K562 (cell line): ENCODE data around the gene GLIPR1L1. TPM values are rescaled to one million over a fixed set of nuclear protein-coding genes. Genes with fewer than 3 reads are reported as not detected.

Experiments used
- C11orf30 ChIP-seq: fragments of 450-650 bp; IDR thresholded peaks from 2 replicates; pipeline ENCODE4 v1.6.1; 2016; ENCODE audit warnings: low read depth, mild to moderate bottlenecking
- ETV5 ChIP-seq: sonication (generic); formaldehyde crosslinking; IDR thresholded peaks from 2 replicates; pipeline ENCODE4 v1.4.0; 2020; ENCODE audit warnings: low read depth, mild to moderate bottlenecking, missing genetic modification reagents
- HOXB6 ChIP-seq: fragments of 250-450 bp; sonication (Bioruptor Pico); IDR thresholded peaks from 2 replicates; pipeline ENCODE4 v1.5.1; 2022; ENCODE audit warnings: mild to moderate bottlenecking, borderline replicate concordance
- NUFIP1 ChIP-seq: fragments of 450-650 bp; IDR thresholded peaks from 2 replicates; pipeline ENCODE4 v1.6.1; 2018; ENCODE audit not compliant: partially characterized antibody
- OTX1 ChIP-seq: fragments of 450-650 bp; formaldehyde crosslinking; IDR thresholded peaks from 2 replicates; pipeline ENCODE4 v1.4.0; 2022; ENCODE audit warnings: mild to moderate bottlenecking
- RNF2 ChIP-seq: sonication (generic); IDR thresholded peaks from 2 replicates; pipeline ENCODE4 v1.6.1; 2016
- SMAD4 ChIP-seq: fragments of 250-450 bp; sonication (Bioruptor Pico); conservative IDR thresholded peaks from 2 replicates; pipeline ENCODE4 v1.8.0; 2021; ENCODE audit warnings: inconsistent platforms, mild to moderate bottlenecking, moderate library complexity
- SPI1 ChIP-seq: IDR thresholded peaks from 2 replicates; pipeline ENCODE4 v1.6.1; 2011; ENCODE audit warnings: low read depth, low read length, control low read depth, borderline replicate concordance
- STAT5A ChIP-seq: IDR thresholded peaks from 2 replicates; pipeline ENCODE4 v1.6.1; 2012; ENCODE audit warnings: low read length, inconsistent platforms, borderline replicate concordance
- TAF9B ChIP-seq: fragments of 450-650 bp; IDR thresholded peaks from 2 replicates; pipeline ENCODE4 v1.6.1; 2018; ENCODE audit warnings: mild to moderate bottlenecking; ENCODE audit not compliant: partially characterized antibody
- TFE3 ChIP-seq: fragments of 450-650 bp; formaldehyde crosslinking; IDR thresholded peaks from 2 replicates; pipeline ENCODE4 v1.4.0; 2020; ENCODE audit warnings: mild to moderate bottlenecking, mixed read lengths
- ZBTB7A ChIP-seq: IDR thresholded peaks from 2 replicates; pipeline ENCODE4 v1.6.1; 2011; ENCODE audit warnings: low read depth, mild to moderate bottlenecking, low read length, moderate library complexity, borderline replicate concordance; ENCODE audit not compliant: control insufficient read depth
- polyA plus RNA-seq, 8 experiments: library from polyadenylated mRNA; depleted of rRNA in 4 of 8; stranded (reverse) in 5 of 8; unstranded in 3 of 8; fragments of >200 nt; fragmentation: Nextera tagmentation in 2 of 8; fragmentation: Illumina TruSeq in 1 of 8; extraction: Ambion mirVana in 2 of 8; extraction: Trizol in 1 of 8; gene quantifications; 2 replicates each; pipeline versions ENCODE4 v1.2.1 to v1.2.3, GENCODE V29; 2011 to 2014; ENCODE audit warnings: inconsistent platforms in 1 of 8, missing spikeins in 1 of 8
- total RNA-seq, 7 experiments: library from RNA; depleted of rRNA in 6 of 7; stranded (reverse); fragments of >200 nt in 6 of 7; fragmentation: Illumina TruSeq in 2 of 7; extraction: Trizol in 2 of 7; gene quantifications; 2 replicates each; pipeline versions ENCODE4 v1.2.1 to v1.2.3, GENCODE V29; 2011 to 2021; ENCODE audit warnings: low replicate concordance in 1 of 7
- TF ChIP-seq, protein P1 (sequence below): IDR thresholded peaks from 2 replicates; pipeline ENCODE4 v1.6.1; 2016; ENCODE audit warnings: missing genetic modification characterization, missing compliant biosample characterization
- TF ChIP-seq, protein P2 (sequence below), 3 experiments: fragments of 200-800 bp in 1 of 3; fragments of 250-450 bp in 1 of 3; fragments of 450-650 bp in 1 of 3; sonication (Bioruptor Pico) in 1 of 3; sonication (Bioruptor generic) in 1 of 3; formaldehyde crosslinking in 1 of 3; IDR thresholded peaks; 2 replicates each; pipeline versions ENCODE4 v1.6.1 to v1.8.0; 2016 to 2022; ENCODE audit warnings: mild to moderate bottlenecking in 2 of 3, missing genetic modification characterization in 2 of 3, missing compliant biosample characterization in 1 of 3, moderate library complexity in 1 of 3
- TF ChIP-seq, protein P3 (sequence below): fragments of 450-650 bp; IDR thresholded peaks from 2 replicates; pipeline ENCODE4 v1.6.1; 2017; ENCODE audit warnings: antibody characterized with exemption

The GLIPR1L1 gene
- total and polyA plus RNA-seq, 9 of the 15 experiments (the other 6 are each of a cell fraction or from before 2014, with no cell fraction given) = not detected

DNA sequence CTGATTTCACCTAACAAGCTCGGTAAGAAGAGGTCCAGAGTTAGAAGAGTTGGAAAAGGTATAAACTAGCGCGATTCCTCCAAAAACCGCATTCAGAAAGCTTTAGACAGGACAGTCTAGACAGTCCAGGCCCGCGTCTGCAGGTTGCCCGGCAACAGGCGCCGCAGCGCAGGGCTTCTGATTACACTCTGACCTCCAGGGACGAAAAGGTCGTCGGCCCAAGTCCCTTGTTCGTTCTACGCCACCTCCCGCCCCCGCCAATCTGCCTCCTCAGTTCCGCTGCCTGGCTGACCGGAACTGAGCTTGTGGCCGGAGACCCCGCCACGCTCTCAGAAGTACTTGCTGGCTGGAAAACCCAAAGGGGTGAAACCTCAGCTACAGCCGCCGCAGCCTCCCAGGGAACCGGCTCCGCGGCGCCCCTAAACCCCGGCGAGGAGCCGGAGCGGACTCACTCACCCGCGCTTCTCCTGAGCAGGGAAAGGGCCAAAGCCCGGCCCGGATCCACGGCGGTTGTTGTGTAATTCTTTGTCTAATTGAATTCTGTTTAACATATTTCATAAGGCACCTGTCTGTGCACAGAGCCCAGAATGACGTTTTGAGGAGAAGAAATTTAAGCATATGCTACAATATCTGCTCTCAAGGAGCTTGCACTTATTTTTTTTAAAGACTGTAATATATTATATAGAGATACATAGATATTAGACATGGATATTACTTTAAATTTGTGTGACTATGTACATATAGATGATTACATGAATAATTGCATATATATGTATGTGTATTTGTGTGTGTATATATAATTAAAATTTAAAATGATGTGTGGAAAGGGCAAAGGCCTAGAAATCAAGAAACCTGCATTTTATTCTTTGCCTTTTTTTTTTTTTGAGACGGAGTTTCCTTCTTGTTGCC, 4.3 kb upstream of the GLIPR1L1 start, which contains the start of gene CAPS2 (continued):
- TF ChIP-seq, protein P1, sequence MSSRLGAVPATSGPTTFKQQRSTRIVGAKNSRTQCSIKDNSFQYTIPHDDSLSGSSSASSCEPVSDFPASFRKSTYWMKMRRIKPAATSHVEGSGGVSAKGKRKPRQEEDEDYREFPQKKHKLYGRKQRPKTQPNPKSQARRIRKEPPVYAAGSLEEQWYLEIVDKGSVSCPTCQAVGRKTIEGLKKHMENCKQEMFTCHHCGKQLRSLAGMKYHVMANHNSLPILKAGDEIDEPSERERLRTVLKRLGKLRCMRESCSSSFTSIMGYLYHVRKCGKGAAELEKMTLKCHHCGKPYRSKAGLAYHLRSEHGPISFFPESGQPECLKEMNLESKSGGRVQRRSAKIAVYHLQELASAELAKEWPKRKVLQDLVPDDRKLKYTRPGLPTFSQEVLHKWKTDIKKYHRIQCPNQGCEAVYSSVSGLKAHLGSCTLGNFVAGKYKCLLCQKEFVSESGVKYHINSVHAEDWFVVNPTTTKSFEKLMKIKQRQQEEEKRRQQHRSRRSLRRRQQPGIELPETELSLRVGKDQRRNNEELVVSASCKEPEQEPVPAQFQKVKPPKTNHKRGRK (tag) = no peak
- TF ChIP-seq STAT5A (no peak; the same call in 1 of the 2 replicates), ETV5 (CRISPR knock-in tag) (no peak; the same call in 1 of the 2 replicates), ZBTB7A (peak; percentile 61; the same call in 1 of the 2 replicates), SPI1 (no peak), HOXB6 (CRISPR knock-in tag) (no peak), OTX1 (no peak), SMAD4 (CRISPR knock-in tag) (peak; percentile 96), NUFIP1 (peak; percentile 60), C11orf30 (no peak), RNF2 (peak; percentile 73), TAF9B (no peak), TFE3 (CRISPR knock-in tag) (no peak)
- TF ChIP-seq, protein P2, sequence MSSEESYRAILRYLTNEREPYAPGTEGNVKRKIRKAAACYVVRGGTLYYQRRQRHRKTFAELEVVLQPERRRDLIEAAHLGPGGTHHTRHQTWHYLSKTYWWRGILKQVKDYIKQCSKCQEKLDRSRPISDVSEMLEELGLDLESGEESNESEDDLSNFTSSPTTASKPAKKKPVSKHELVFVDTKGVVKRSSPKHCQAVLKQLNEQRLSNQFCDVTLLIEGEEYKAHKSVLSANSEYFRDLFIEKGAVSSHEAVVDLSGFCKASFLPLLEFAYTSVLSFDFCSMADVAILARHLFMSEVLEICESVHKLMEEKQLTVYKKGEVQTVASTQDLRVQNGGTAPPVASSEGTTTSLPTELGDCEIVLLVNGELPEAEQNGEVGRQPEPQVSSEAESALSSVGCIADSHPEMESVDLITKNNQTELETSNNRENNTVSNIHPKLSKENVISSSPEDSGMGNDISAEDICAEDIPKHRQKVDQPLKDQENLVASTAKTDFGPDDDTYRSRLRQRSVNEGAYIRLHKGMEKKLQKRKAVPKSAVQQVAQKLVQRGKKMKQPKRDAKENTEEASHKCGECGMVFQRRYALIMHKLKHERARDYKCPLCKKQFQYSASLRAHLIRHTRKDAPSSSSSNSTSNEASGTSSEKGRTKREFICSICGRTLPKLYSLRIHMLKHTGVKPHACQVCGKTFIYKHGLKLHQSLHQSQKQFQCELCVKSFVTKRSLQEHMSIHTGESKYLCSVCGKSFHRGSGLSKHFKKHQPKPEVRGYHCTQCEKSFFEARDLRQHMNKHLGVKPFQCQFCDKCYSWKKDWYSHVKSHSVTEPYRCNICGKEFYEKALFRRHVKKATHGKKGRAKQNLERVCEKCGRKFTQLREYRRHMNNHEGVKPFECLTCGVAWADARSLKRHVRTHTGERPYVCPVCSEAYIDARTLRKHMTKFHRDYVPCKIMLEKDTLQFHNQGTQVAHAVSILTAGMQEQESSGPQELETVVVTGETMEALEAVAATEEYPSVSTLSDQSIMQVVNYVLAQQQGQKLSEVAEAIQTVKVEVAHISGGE (CRISPR knock-in tag; IDR thresholded peaks at IDR 0.05) = no peak
- TF ChIP-seq, protein P3, sequence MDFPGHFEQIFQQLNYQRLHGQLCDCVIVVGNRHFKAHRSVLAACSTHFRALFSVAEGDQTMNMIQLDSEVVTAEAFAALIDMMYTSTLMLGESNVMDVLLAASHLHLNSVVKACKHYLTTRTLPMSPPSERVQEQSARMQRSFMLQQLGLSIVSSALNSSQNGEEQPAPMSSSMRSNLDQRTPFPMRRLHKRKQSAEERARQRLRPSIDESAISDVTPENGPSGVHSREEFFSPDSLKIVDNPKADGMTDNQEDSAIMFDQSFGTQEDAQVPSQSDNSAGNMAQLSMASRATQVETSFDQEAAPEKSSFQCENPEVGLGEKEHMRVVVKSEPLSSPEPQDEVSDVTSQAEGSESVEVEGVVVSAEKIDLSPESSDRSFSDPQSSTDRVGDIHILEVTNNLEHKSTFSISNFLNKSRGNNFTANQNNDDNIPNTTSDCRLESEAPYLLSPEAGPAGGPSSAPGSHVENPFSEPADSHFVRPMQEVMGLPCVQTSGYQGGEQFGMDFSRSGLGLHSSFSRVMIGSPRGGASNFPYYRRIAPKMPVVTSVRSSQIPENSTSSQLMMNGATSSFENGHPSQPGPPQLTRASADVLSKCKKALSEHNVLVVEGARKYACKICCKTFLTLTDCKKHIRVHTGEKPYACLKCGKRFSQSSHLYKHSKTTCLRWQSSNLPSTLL = no peak
